ENCODE data around the gene CFDP1.
"Not testable (repeated sequence)": the region's sequence is repeated elsewhere in the genome, so short reads cannot be mapped to it uniquely, and the experiment has no call there.

The CFDP1 gene

GRCh38 chr16:75432828-75433731 lies at the start of gene CFDP1:
Gene CFDP1, minus strand, starts transcription at chr16:75433503. Its CDS starts 151 bp downstream, at chr16:75433352.
- peak; percentile 88 to 93 (median 90) for DNase-seq (ENCODE audit: low read depth in 2 of 3, low spot score in 2 of 3)

- no peak for DNase-seq (ENCODE audit: low read depth in 2 of 3, low spot score in 2 of 3)
These were observed 49.3 kb upstream of the CFDP1 start for GRCh38 chr16:75482434-75483205.

GRCh38 chr16:75481475-75481874 lies 48.2 kb upstream of the CFDP1 start:
- DNase-seq (ENCODE audit: low read depth in 2 of 3, low spot score in 2 of 3): no peak

- DNase-seq (ENCODE audit: low read depth in 2 of 3, low spot score in 2 of 3): no peak
These were observed 46.2 kb upstream of the CFDP1 start for GRCh38 chr16:75479421-75479990.

- DNase-seq (ENCODE audit: low read depth in 2 of 3, low spot score in 2 of 3): no peak
These were observed 45.4 kb upstream of the CFDP1 start for GRCh38 chr16:75478480-75479345.

GRCh38 chr16:75477680-75478473 lies 44.6 kb upstream of the CFDP1 start:
- no peak for DNase-seq (ENCODE audit: low read depth in 2 of 3, low spot score in 2 of 3)

GRCh38 chr16:75476817-75477216 lies 43.5 kb upstream of the CFDP1 start:
- DNase-seq (ENCODE audit: low read depth in 2 of 3, low spot score in 2 of 3): no peak

GRCh38 chr16:75475420-75475847 lies 42.1 kb upstream of the CFDP1 start:
- no peak for DNase-seq (ENCODE audit: low read depth in 2 of 3, low spot score in 2 of 3)

GRCh38 chr16:75472908-75473877 lies 39.9 kb upstream of the CFDP1 start:
- no peak for DNase-seq (ENCODE audit: low read depth in 2 of 3, low spot score in 2 of 3)

GRCh38 chr16:75471723-75472633 lies 38.7 kb upstream of the CFDP1 start:
- no peak for DNase-seq (ENCODE audit: low read depth in 2 of 3, low spot score in 2 of 3)

- DNase-seq (ENCODE audit: low read depth in 2 of 3, low spot score in 2 of 3): no peak
These were observed 33.5 kb upstream of the CFDP1 start for GRCh38 chr16:75466760-75467159.

GRCh38 chr16:75464122-75464918 lies 31.0 kb upstream of the CFDP1 start, which contains the start of gene TMEM170A:
Gene TMEM170A, minus strand, starts transcription at chr16:75464689. Its CDS starts 89 bp downstream, at chr16:75464600.
- peak; percentile 96 to 98 (median 97) for DNase-seq (ENCODE audit: low read depth in 2 of 3, low spot score in 2 of 3)

GRCh38 chr16:75463389-75464121 lies 30.3 kb upstream of the CFDP1 start:
- not testable (repeated sequence) for DNase-seq (ENCODE audit: low read depth in 2 of 3, low spot score in 2 of 3)

GRCh38 chr16:75462806-75463205 lies 29.5 kb upstream of the CFDP1 start:
- no peak for DNase-seq (ENCODE audit: low read depth in 2 of 3, low spot score in 2 of 3)

- DNase-seq (ENCODE audit: low read depth in 2 of 3, low spot score in 2 of 3): no peak
These were observed 28.3 kb upstream of the CFDP1 start for GRCh38 chr16:75461575-75461974.

- no peak for DNase-seq (ENCODE audit: low read depth in 2 of 3, low spot score in 2 of 3)
These were observed 27.1 kb upstream of the CFDP1 start for GRCh38 chr16:75460446-75460845.
